ENCODE measurements around the gene RPUSD4. TPM values are rescaled to one million over a fixed set of nuclear protein-coding genes. Genes with fewer than 3 reads are reported as not detected.

The RPUSD4 gene
- total RNA-seq, 1 experiment from 2014 or later: 42.9 TPM

DNA sequence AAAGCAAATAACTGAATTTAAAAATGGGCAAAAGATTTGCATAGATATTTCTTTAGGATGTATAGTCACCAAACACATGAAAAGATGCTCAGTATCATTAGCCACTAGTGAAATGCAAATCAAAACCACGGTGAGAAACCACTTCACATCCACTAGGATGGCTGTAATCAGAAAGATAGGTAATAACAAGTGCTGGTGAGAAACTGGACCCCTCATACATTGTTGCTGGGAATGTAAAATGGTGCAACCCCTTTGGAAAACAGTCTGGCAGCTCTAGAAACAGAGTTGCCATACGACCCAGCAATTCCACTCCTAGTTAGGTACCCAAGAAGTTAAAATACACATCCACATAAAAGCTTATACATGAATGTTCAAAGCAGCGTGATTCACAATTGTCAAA is 16.3 kb downstream of the RPUSD4 start:
- WGBS (ENCODE audit: extremely low coverage, insufficient read length, low lambda C conversion rate): no CpG with 5 or more reads among the region's 3 CpGs

More for the DNA sequence above, 16.3 kb downstream of the RPUSD4 start:
- Histone ChIP-seq H3T11ph (ENCODE audit: low read length) (no peak overlapping the region), H2BK12ac (ENCODE audit: insufficient read length, low read depth, low read length) (no peak overlapping the region), H2BK120ac (ENCODE audit: low read depth, low read length, poor library complexity, severe bottlenecking) (no peak overlapping the region), H3K4me2 (ENCODE audit: insufficient read depth, insufficient read length, low read length) (no peak overlapping the region), H4K20me1 (ENCODE audit: control insufficient read depth, insufficient read depth, insufficient read length) (no peaks in the 10 kb centered on the region), H2BK5ac (ENCODE audit: insufficient read length, low read length) (no peak overlapping the region), H2AK5ac (ENCODE audit: insufficient read length, low read length) (no peak overlapping the region), H3K4me1 (ENCODE audit: insufficient read depth, low read length) (no peaks in the 10 kb centered on the region), H3K4ac (ENCODE audit: low read depth, low read length) (no peak overlapping the region), H3K56ac (ENCODE audit: insufficient read length, low read depth, low read length) (no peak overlapping the region), H3K9ac (ENCODE audit: extremely low read depth, insufficient read length, low read length) (no peak overlapping the region), H3K27me3 (ENCODE audit: insufficient read depth, low read length) (no peaks in the 10 kb centered on the region), H3K18ac (ENCODE audit: insufficient read length, low read depth, low read length) (no peak overlapping the region), H4K8ac (replicated peaks; ENCODE audit: insufficient read length, low read depth, low read length) (no peak overlapping the region), H3K27ac (ENCODE audit: insufficient read length, low read depth, low read length) (no peak overlapping the region), H2BK15ac (ENCODE audit: low read depth, low read length) (no peak overlapping the region), H2AFZ (ENCODE audit: low read length) (no peak overlapping the region), H3K9me3 (ENCODE audit: control insufficient read depth, low read depth, low read length) (peaks cover 17% of the 10 kb centered on the region), H3K23me2 (ENCODE audit: insufficient read length, low read depth, low read length, poor library complexity, severe bottlenecking) (no peaks in the 10 kb centered on the region), H3K79me2 (ENCODE audit: insufficient read depth, low read length) (no peaks in the 10 kb centered on the region), H4K91ac (ENCODE audit: insufficient read length, low read depth, low read length) (no peak overlapping the region), H3K23ac (ENCODE audit: insufficient read length, low read depth, low read length) (no peak overlapping the region), H3K14ac (ENCODE audit: insufficient read depth, low read length) (no peak overlapping the region), H3K79me1 (ENCODE audit: insufficient read depth, low read depth, low read length, poor library complexity, severe bottlenecking) (no peaks in the 10 kb centered on the region), H2BK20ac (ENCODE audit: low read depth, low read length, poor library complexity, severe bottlenecking) (no peak overlapping the region), H4K5ac (ENCODE audit: insufficient read length, low read depth, low read length) (no peak overlapping the region)
- no peaks in the 10 kb centered on the region for H3K4me1 Mint-ChIP-seq
- no peak for DNase-seq
- TF ChIP-seq, protein P1, sequence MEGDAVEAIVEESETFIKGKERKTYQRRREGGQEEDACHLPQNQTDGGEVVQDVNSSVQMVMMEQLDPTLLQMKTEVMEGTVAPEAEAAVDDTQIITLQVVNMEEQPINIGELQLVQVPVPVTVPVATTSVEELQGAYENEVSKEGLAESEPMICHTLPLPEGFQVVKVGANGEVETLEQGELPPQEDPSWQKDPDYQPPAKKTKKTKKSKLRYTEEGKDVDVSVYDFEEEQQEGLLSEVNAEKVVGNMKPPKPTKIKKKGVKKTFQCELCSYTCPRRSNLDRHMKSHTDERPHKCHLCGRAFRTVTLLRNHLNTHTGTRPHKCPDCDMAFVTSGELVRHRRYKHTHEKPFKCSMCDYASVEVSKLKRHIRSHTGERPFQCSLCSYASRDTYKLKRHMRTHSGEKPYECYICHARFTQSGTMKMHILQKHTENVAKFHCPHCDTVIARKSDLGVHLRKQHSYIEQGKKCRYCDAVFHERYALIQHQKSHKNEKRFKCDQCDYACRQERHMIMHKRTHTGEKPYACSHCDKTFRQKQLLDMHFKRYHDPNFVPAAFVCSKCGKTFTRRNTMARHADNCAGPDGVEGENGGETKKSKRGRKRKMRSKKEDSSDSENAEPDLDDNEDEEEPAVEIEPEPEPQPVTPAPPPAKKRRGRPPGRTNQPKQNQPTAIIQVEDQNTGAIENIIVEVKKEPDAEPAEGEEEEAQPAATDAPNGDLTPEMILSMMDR (conservative IDR thresholded peaks at IDR 0.05): no peak
- peaks cover 46 to 79% (median 77%) of the 10 kb centered on the region in 3 experiments for H3K36me3 Mint-ChIP-seq (ENCODE audit: insufficient read depth in 1 of 3, low read depth in 3 of 3)
- no peak overlapping the region for H3K27ac Mint-ChIP-seq
- H3K9me3 Mint-ChIP-seq: peaks cover 23% of the 10 kb centered on the region in 2 experiments
- no peaks in the 10 kb centered on the region; the same call in 1 of the 2 replicates for H3K27me3 Mint-ChIP-seq (ENCODE audit: low read depth)
- H3K4me3 Mint-ChIP-seq: no peak overlapping the region
